D721Med (cell line): Measurements from ENCODE around the gene TSTD2.

Experiments used
- DNase-seq: peaks from one replicate; pipeline ENCODE4 v3.0.0; 2011; ENCODE audit warnings: low spot score; ENCODE audit not compliant: insufficient read length
- FAIRE-seq: peaks from 2 replicates; lab custom pipeline; 2011; peaks lifted over from hg19 to GRCh38; lab: Jason Lieb, UNC
- TF ChIP-seq, protein P1 (sequence below): IDR thresholded peaks from 2 replicates; pipeline ENCODE4 v1.5.1; 2012; ENCODE audit warnings: mild to moderate bottlenecking, control low read depth; ENCODE audit not compliant: insufficient read depth; ENCODE audit errors: missing control alignments

TSTD2 gene

GRCh38 chr9:97565262-97565661 is 67.9 kb downstream of the TSTD2 start:
- TF ChIP-seq, protein P1, sequence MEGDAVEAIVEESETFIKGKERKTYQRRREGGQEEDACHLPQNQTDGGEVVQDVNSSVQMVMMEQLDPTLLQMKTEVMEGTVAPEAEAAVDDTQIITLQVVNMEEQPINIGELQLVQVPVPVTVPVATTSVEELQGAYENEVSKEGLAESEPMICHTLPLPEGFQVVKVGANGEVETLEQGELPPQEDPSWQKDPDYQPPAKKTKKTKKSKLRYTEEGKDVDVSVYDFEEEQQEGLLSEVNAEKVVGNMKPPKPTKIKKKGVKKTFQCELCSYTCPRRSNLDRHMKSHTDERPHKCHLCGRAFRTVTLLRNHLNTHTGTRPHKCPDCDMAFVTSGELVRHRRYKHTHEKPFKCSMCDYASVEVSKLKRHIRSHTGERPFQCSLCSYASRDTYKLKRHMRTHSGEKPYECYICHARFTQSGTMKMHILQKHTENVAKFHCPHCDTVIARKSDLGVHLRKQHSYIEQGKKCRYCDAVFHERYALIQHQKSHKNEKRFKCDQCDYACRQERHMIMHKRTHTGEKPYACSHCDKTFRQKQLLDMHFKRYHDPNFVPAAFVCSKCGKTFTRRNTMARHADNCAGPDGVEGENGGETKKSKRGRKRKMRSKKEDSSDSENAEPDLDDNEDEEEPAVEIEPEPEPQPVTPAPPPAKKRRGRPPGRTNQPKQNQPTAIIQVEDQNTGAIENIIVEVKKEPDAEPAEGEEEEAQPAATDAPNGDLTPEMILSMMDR: no peak
- DNase-seq: no peak
- FAIRE-seq: no peak

DNA sequence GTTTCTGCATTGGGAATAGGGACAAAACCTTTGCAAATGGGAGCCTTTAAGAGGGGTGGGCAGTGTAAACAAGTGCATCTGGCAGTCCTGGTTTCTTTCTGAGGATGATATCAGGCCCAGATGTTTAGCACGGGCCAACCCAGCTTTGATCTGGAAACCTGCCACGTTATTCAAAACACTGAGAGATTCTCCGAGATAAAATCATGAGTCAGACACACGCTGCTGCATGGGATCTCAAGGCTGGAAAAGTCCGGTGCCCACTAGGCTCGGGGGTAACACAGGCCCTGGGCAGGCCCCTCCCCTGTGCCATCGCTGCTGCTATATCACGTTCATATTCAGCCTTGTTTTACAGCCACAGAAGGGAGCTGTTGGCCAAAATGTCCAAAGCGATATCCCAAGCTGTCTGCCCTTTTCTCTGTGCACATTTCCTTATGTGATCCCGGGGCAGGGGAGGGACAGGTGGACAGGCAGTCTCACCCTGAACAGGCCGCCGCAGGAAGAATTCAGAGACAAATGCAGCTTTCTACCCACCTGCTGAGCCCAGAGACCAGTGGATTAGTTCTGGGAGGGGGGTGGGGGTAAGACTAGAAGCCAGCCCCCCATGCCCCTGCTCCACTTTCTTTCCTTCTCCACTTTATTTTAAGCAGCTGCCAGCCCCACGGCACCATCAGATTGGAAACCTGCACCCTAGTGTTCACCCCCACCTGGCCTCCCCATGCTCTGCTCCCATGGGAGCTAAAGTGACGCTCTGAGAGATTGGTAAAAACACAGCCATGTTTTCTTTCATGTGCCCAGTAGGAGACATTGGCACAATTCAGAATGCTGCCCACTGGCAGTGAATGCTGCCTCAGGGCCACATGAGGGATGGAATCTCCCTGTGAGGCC is 68.6 kb downstream of the TSTD2 start:
- TF ChIP-seq, protein P1: no peak
- FAIRE-seq (no peak), DNase-seq (no peak)

- TF ChIP-seq, protein P1: no peak
- FAIRE-seq (no peak), DNase-seq (no peak)
Observed at GRCh38 chr9:97563458-97564135, 69.6 kb downstream of the TSTD2 start.

GRCh38 chr9:97562542-97562941 is 70.6 kb downstream of the TSTD2 start:
- TF ChIP-seq, protein P1: no peak
- FAIRE-seq (no peak), DNase-seq (no peak)

GRCh38 chr9:97561501-97561900 is 71.7 kb downstream of the TSTD2 start:
- FAIRE-seq: no peak
- DNase-seq: no peak
- TF ChIP-seq, protein P1: no peak

DNA sequence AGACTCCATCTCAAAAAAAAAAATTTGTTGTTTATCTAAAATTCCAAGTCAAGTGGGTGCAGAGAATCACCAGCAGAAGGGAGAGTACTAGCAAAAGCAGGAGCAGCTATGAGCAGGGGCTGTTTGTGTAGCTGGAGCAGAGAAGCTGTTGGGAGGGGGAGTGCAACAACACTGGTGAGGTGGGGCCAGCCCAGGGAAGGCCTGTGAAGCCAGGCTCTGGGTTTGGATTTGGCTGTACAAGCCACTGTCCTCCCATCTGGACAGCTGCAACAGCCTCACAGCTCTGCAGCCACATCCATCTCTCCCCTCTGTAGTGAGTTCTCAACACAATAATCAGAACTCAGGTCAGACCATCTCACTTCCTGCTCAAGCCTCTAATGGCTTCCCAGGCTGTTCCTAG is 72.3 kb downstream of the TSTD2 start:
- TF ChIP-seq, protein P1: no peak
- DNase-seq: no peak
- no peak for FAIRE-seq
